HTR-8/SVneo (cell line): ENCODE measurements around the gene TUFT1.
A peak's percentile ranks its signal among the peaks of the same experiment; 100 is the strongest.

Experiments
- DNase-seq: peaks from one replicate; pipeline ENCODE4 v3.0.0; 2011; ENCODE audit warnings: low spot score, mixed read lengths; ENCODE audit not compliant: insufficient read length
- FAIRE-seq: peaks from 2 replicates; lab custom pipeline; 2011; peaks lifted over from hg19 to GRCh38; lab: Jason Lieb, UNC

The TUFT1 gene

GRCh38 chr1:151535326-151536271 is 4.5 kb upstream of the TUFT1 start:
- FAIRE-seq (no peak), DNase-seq (no peak)

GRCh38 chr1:151536499-151536898 is 3.6 kb upstream of the TUFT1 start:
- FAIRE-seq (no peak), DNase-seq (no peak)

GRCh38 chr1:151537112-151537511 is 3.0 kb upstream of the TUFT1 start:
- peak; percentile 85 for DNase-seq
- no peak for FAIRE-seq

- no peak for FAIRE-seq
- DNase-seq: peak; percentile 63
Measured at GRCh38 chr1:151539321-151540020, 638 bp upstream of the TUFT1 start.

GRCh38 chr1:151540982-151541377 is 871 bp downstream of the TUFT1 start:
- FAIRE-seq (no peak), DNase-seq (no peak)

GRCh38 chr1:151541752-151542151 is 1.6 kb downstream of the TUFT1 start:
- no peak for DNase-seq
- FAIRE-seq: no peak

- DNase-seq (peak; percentile 53), FAIRE-seq (no peak)
Measured at GRCh38 chr1:151542710-151543129, 2.6 kb downstream of the TUFT1 start.

GRCh38 chr1:151545542-151545941 is 5.4 kb downstream of the TUFT1 start:
- FAIRE-seq (no peak), DNase-seq (no peak)

GRCh38 chr1:151546011-151546925 is 6.2 kb downstream of the TUFT1 start:
- DNase-seq: no peak
- FAIRE-seq: no peak

GRCh38 chr1:151547119-151547899 is 7.2 kb downstream of the TUFT1 start:
- DNase-seq (peak; percentile 75), FAIRE-seq (no peak)

- no peak for FAIRE-seq
- no peak for DNase-seq
Measured at GRCh38 chr1:151547900-151548230, 7.8 kb downstream of the TUFT1 start.

GRCh38 chr1:151549199-151549598 is 9.1 kb downstream of the TUFT1 start:
- DNase-seq: no peak
- FAIRE-seq: no peak

- DNase-seq (no peak), FAIRE-seq (no peak)
Measured at GRCh38 chr1:151553659-151554058, 13.6 kb downstream of the TUFT1 start.

- FAIRE-seq (no peak), DNase-seq (no peak)
Measured at GRCh38 chr1:151556052-151556451, 15.9 kb downstream of the TUFT1 start.

- DNase-seq: no peak
- FAIRE-seq: no peak
Measured at GRCh38 chr1:151562661-151563060, 22.6 kb downstream of the TUFT1 start.

GRCh38 chr1:151563376-151563775 is 23.3 kb downstream of the TUFT1 start:
- DNase-seq: no peak
- FAIRE-seq: no peak

GRCh38 chr1:151565502-151566189 is 25.5 kb downstream of the TUFT1 start:
- FAIRE-seq: no peak
- no peak for DNase-seq

GRCh38 chr1:151568626-151569088 is 28.5 kb downstream of the TUFT1 start:
- DNase-seq: no peak
- no peak for FAIRE-seq

- DNase-seq (no peak), FAIRE-seq (no peak)
Measured at GRCh38 chr1:151570819-151571218, 30.7 kb downstream of the TUFT1 start.
